CD14-positive monocyte (primary cell): ENCODE data around the gene ABCG5. TPM values are rescaled to one million over a fixed set of nuclear protein-coding genes. Genes with fewer than 3 reads are reported as not detected.

Source experiments
- DNase-seq, 3 donors: peaks; one replicate each; pipeline ENCODE4 v3.0.0-alpha.2; 2011 to 2022
- H2AFZ ChIP-seq: 2 replicates; pipeline ENCODE4 v1.6.0; 2012; ENCODE audit warnings: mild to moderate bottlenecking, low read depth, low read length, inconsistent platforms; ENCODE audit not compliant: insufficient read depth, poor library complexity, severe bottlenecking
- H3K27ac ChIP-seq, 2 donors: 1 replicate in 1 of 2; 2 replicates in 1 of 2; pipeline ENCODE4 v1.5.1; 2012 to 2013; ENCODE audit warnings: low read length in 2 of 2, control low read depth in 1 of 2, inconsistent platforms in 1 of 2, low read depth in 1 of 2, mild to moderate bottlenecking in 1 of 2
- H3K27me3 ChIP-seq, 2 donors: one replicate each; pipeline versions ENCODE4 v1.6.0 to v1.6.1; 2011 to 2013; ENCODE audit warnings: low read length in 2 of 2; ENCODE audit not compliant: control insufficient read depth in 2 of 2, insufficient read depth in 2 of 2
- H3K36me3 ChIP-seq, 2 donors: replicated peaks in 1 of 2; 1 replicate in 1 of 2; 2 replicates in 1 of 2; pipeline versions ENCODE4 v1.5.1 to v1.6.1; 2012 to 2013; ENCODE audit warnings: low read length in 2 of 2, control low read depth in 1 of 2, inconsistent platforms in 1 of 2, mild to moderate bottlenecking in 1 of 2; ENCODE audit not compliant: insufficient read depth in 2 of 2, control insufficient read depth in 1 of 2
- H3K4me1 ChIP-seq, 2 donors: 1 replicate in 1 of 2; 2 replicates in 1 of 2; pipeline versions ENCODE4 v1.5.1 to v1.6.1; 2012 to 2013; ENCODE audit warnings: low read length in 2 of 2, control low read depth in 1 of 2, inconsistent platforms in 1 of 2, mild to moderate bottlenecking in 1 of 2, moderate library complexity in 1 of 2; ENCODE audit not compliant: insufficient read depth in 2 of 2, control insufficient read depth in 1 of 2
- H3K4me2 ChIP-seq: replicated peaks from 2 replicates; pipeline ENCODE3; 2012; ENCODE audit warnings: low read length, moderate library complexity, mild to moderate bottlenecking; ENCODE audit not compliant: poor library complexity, severe bottlenecking; ENCODE audit errors: extremely low read depth
- H3K4me3 ChIP-seq, 3 experiments: fragments of 200-600 bp in 1 of 3; sonication (generic) in 1 of 3; replicated peaks in 1 of 3; 1 replicate in 2 of 3; 2 replicates in 1 of 3; pipeline ENCODE4 v1.5.1; 2011 to 2013; ENCODE audit warnings: low read length in 3 of 3, mild to moderate bottlenecking in 3 of 3, control low read depth in 2 of 3, low read depth in 2 of 3, inconsistent platforms in 1 of 3, moderate library complexity in 1 of 3
- H3K79me2 ChIP-seq: 2 replicates; pipeline ENCODE4 v1.6.0; 2012; ENCODE audit warnings: mild to moderate bottlenecking, control low read depth, inconsistent platforms, low read length, moderate library complexity; ENCODE audit not compliant: insufficient read depth
- H3K9ac ChIP-seq: 2 replicates; pipeline ENCODE4 v1.6.0; 2017; ENCODE audit warnings: low read length, mild to moderate bottlenecking; ENCODE audit not compliant: insufficient read depth, poor library complexity, severe bottlenecking
- H3K9me3 ChIP-seq, 2 donors: replicated peaks in 1 of 2; 1 replicate in 1 of 2; 2 replicates in 1 of 2; pipeline versions ENCODE4 v1.5.1 to v1.6.1; 2012 to 2013; ENCODE audit warnings: low read length in 2 of 2, control low read depth in 1 of 2; ENCODE audit not compliant: control insufficient read depth in 1 of 2, insufficient read depth in 1 of 2
- H4K20me1 ChIP-seq: 2 replicates; pipeline ENCODE4 v1.6.0; 2012; ENCODE audit warnings: mild to moderate bottlenecking, low read length, control low read depth, moderate library complexity; ENCODE audit not compliant: insufficient read depth
- H3K27ac Mint-ChIP-seq, 7 donors: one replicate each; pipeline ENCODE4 v1.8.0; 2020; ENCODE audit warnings: mild to moderate bottlenecking in 7 of 7, mixed read lengths in 7 of 7, moderate library complexity in 6 of 7, inconsistent platforms in 2 of 7
- H3K27me3 Mint-ChIP-seq, 3 donors: one replicate each; pipeline ENCODE4 v1.8.0; 2021 to 2022; ENCODE audit warnings: low read depth in 3 of 3, mild to moderate bottlenecking in 3 of 3, mixed read lengths in 3 of 3, moderate library complexity in 3 of 3, inconsistent platforms in 1 of 3
- H3K36me3 Mint-ChIP-seq, 2 donors: one replicate each; pipeline ENCODE4 v1.8.0; 2020; ENCODE audit warnings: mixed read lengths in 2 of 2, inconsistent platforms in 1 of 2, mild to moderate bottlenecking in 1 of 2
- H3K4me1 Mint-ChIP-seq: one replicate; pipeline ENCODE4 v1.8.0; 2020; ENCODE audit warnings: mild to moderate bottlenecking, mixed read lengths
- H3K4me3 Mint-ChIP-seq, 2 donors: one replicate each; pipeline ENCODE4 v1.8.0; 2020; ENCODE audit warnings: mild to moderate bottlenecking in 2 of 2, mixed read lengths in 2 of 2, moderate library complexity in 1 of 2
- H3K9me3 Mint-ChIP-seq, 7 donors: one replicate each; pipeline ENCODE4 v1.8.0; 2020 to 2022; ENCODE audit warnings: mixed read lengths in 7 of 7, mild to moderate bottlenecking in 6 of 7, moderate library complexity in 6 of 7, inconsistent platforms in 2 of 7
- CTCF ChIP-seq: fragments of 200-600 bp; IDR thresholded peaks from one replicate; pipeline ENCODE4 v1.8.0; 2022; ENCODE audit warnings: antibody characterized with exemption, mild to moderate bottlenecking
- WGBS: methylation state at CpG from one replicate; pipeline ENCODE4 v1.1.5; 2013; ENCODE audit warnings: missing lambda C conversion rate; ENCODE audit not compliant: insufficient coverage; 5-methylcytosine and 5-hydroxymethylcytosine counted together
- intact Hi-C, 2 donors: fragments of 100-400 bp; cut with micrococcal nuclease; formaldehyde crosslinking; loops; one replicate each; pipeline versions ENCODE4 v1.15.0 to v1.15.1; 2023
- polyA plus RNA-seq, 3 donors: library from polyadenylated mRNA; depleted of rRNA in 1 of 3; unstranded in 2 of 3; stranded (reverse) in 1 of 3; fragments of 300-500 nt in 2 of 3; fragments of >200 nt in 1 of 3; fragmentation: Illumina TruSeq in 2 of 3; gene quantifications; 1 replicate in 2 of 3; 2 replicates in 1 of 3; pipeline ENCODE4 v1.2.3, GENCODE V29; 2012 to 2021

Gene ABCG5
- polyA plus RNA-seq, 3 donors = not detected

- no peak overlapping the region for H3K9ac ChIP-seq
- H3K4me3 ChIP-seq = no peak overlapping the region
- H3K9me3 ChIP-seq = no peaks in the 10 kb centered on the region
- Mint-ChIP-seq H3K4me1 (no peaks in the 10 kb centered on the region), H3K36me3 (no peaks in the 10 kb centered on the region), H3K27ac (no peak overlapping the region), H3K9me3 (peaks cover 0 to 3% (median 0%) of the 10 kb centered on the region in 7 donors), H3K4me3 (no peak overlapping the region), H3K27me3 (peaks cover 0 to 25% (median 1%) of the 10 kb centered on the region in 3 donors)
- WGBS = 100% methylated on average over 1 of the region's 12 CpGs
- intact Hi-C loops = no loop called here
- no peaks in the 10 kb centered on the region for H3K36me3 ChIP-seq
- no peak overlapping the region for H3K4me2 ChIP-seq
- H3K79me2 ChIP-seq = no peaks in the 10 kb centered on the region
- no peaks in the 10 kb centered on the region for H3K27me3 ChIP-seq
- no peak overlapping the region for H2AFZ ChIP-seq
- TF ChIP-seq CTCF = no peak
- H3K27ac ChIP-seq = no peak overlapping the region
- no peaks in the 10 kb centered on the region for H3K4me1 ChIP-seq
- DNase-seq = no peak
- H4K20me1 ChIP-seq = no peaks in the 10 kb centered on the region
Observed at GRCh38 chr2:43872151-43872550, 33.5 kb upstream of the ABCG5 start.

- no peak overlapping the region for H3K4me3 Mint-ChIP-seq
- peaks cover 3 to 28% (median 6%) of the 10 kb centered on the region in 3 donors for H3K27me3 Mint-ChIP-seq
- H3K4me2 ChIP-seq = no peak overlapping the region
- no peak overlapping the region for H3K4me3 ChIP-seq
- no peaks in the 10 kb centered on the region for H3K27me3 ChIP-seq
- WGBS = 67% methylated on average over 1 of the region's 2 CpGs
- H3K27ac Mint-ChIP-seq = no peak overlapping the region
- H3K4me1 ChIP-seq = no peaks in the 10 kb centered on the region
- intact Hi-C loops = no loop called here
- TF ChIP-seq CTCF = no peak
- no peaks in the 10 kb centered on the region for H3K36me3 Mint-ChIP-seq
- no peak overlapping the region for H3K9ac ChIP-seq
- H3K9me3 ChIP-seq = no peaks in the 10 kb centered on the region
- H4K20me1 ChIP-seq = no peaks in the 10 kb centered on the region
- H3K27ac ChIP-seq = no peak overlapping the region
- no peaks in the 10 kb centered on the region for H3K36me3 ChIP-seq
- no peaks in the 10 kb centered on the region for H3K79me2 ChIP-seq
- no peaks in the 10 kb centered on the region for H3K4me1 Mint-ChIP-seq
- DNase-seq = no peak
- peaks cover 0 to 5% (median 0%) of the 10 kb centered on the region in 7 donors for H3K9me3 Mint-ChIP-seq
- H2AFZ ChIP-seq = no peak overlapping the region
Observed at GRCh38 chr2:43855292-43855691, 16.7 kb upstream of the ABCG5 start.
